ENCODE results near the gene TMEM18.

GRCh38 chr2:649426-650342 is 27.5 kb downstream of the TMEM18 start:
- TF ChIP-seq EP300 (conservative IDR thresholded peaks at IDR 0.05; ENCODE audit: poor library complexity, severe bottlenecking) (no peak), CTCF (IDR thresholded peaks at IDR 0.05; ENCODE audit: poor library complexity, severe bottlenecking) (no peak), RAD21 (conservative IDR thresholded peaks at IDR 0.05) (no peak), REST (IDR thresholded peaks at IDR 0.05; ENCODE audit: borderline replicate concordance) (no peak), POLR2AphosphoS5 (IDR thresholded peaks at IDR 0.05) (no peak), EZH2 (IDR thresholded peaks at IDR 0.05; ENCODE audit: borderline replicate concordance, insufficient read depth, low read length, poor library complexity, severe bottlenecking) (no peak), SMC3 (conservative IDR thresholded peaks at IDR 0.05; ENCODE audit: poor library complexity) (no peak), TAF1 (IDR thresholded peaks at IDR 0.05; ENCODE audit: low read depth) (no peak)

Data from neural cell (in vitro differentiated cells).